Measurements from ENCODE around the gene PIEZO2.

GRCh38 chr18:11113046-11113548, 36.3 kb downstream of the PIEZO2 start:
- TF ChIP-seq POLR2A (IDR thresholded peaks at IDR 0.05; ENCODE audit: low read depth, low read length) (no peak), TAF1 (IDR thresholded peaks at IDR 0.05; ENCODE audit: borderline replicate concordance, low read depth, low read length) (no peak), POLR2AphosphoS5 (IDR thresholded peaks at IDR 0.05; ENCODE audit: low read depth, low read length) (no peak)

Measured in GM12892 (cell line).